GM12873 (cell line): ENCODE results near the gene MYCBP2.

Experiments
- TF ChIP-seq, protein P1 (sequence below): IDR thresholded peaks from 2 replicates; pipeline ENCODE4 v1.5.1; 2012; ENCODE audit warnings: low read depth, mild to moderate bottlenecking, moderate library complexity, low read length, control low read depth; ENCODE audit not compliant: insufficient read depth; ENCODE audit errors: missing control alignments

Gene MYCBP2

DNA sequence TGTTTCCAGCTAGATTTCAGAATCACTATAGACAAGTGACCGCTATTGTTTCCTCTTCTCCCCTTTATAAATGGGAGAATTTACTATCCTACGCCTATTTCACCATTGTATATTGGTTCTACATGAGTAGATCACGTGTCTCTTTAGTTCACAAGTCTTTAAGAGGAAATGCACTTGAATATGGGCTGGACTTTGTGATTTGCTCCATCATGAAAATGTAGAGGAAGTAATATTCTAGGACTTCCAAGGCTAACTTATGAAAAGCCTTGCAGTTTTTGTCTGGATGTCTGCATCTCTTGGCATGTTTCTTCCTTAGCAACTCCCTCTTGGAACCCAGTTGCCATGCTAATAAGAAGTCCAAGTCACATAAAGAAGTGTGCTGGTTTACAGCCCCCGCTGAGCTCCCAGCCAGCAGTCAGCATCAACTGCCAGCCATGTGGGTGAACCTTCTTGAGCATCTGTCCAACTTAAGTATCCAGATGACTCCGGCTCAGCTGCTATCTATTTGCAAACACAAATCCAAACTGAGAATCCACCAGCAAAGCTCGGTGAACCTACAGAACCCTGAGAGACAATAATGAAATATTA, 295.1 kb downstream of the MYCBP2 start:
- TF ChIP-seq, protein P1, sequence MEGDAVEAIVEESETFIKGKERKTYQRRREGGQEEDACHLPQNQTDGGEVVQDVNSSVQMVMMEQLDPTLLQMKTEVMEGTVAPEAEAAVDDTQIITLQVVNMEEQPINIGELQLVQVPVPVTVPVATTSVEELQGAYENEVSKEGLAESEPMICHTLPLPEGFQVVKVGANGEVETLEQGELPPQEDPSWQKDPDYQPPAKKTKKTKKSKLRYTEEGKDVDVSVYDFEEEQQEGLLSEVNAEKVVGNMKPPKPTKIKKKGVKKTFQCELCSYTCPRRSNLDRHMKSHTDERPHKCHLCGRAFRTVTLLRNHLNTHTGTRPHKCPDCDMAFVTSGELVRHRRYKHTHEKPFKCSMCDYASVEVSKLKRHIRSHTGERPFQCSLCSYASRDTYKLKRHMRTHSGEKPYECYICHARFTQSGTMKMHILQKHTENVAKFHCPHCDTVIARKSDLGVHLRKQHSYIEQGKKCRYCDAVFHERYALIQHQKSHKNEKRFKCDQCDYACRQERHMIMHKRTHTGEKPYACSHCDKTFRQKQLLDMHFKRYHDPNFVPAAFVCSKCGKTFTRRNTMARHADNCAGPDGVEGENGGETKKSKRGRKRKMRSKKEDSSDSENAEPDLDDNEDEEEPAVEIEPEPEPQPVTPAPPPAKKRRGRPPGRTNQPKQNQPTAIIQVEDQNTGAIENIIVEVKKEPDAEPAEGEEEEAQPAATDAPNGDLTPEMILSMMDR, result no peak

DNA sequence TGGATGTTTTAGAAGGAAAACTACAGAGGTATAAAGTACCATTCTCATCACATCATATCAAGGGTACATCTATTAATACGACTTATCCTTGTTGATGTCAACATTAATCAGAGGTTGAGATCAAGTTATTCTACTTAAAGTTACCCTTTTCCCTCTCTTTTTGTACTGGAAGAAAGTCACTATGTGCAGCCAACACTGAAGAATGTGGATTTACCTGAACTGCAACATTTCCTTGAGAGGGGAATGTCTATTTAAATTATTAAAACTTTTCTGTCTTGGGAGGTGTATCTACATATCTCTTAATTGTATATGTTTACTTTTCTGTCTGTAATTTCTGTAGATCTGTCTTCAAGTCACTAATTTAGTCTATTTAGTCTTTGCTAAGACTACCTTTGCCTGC, 297.5 kb downstream of the MYCBP2 start:
- TF ChIP-seq, protein P1, result no peak

DNA sequence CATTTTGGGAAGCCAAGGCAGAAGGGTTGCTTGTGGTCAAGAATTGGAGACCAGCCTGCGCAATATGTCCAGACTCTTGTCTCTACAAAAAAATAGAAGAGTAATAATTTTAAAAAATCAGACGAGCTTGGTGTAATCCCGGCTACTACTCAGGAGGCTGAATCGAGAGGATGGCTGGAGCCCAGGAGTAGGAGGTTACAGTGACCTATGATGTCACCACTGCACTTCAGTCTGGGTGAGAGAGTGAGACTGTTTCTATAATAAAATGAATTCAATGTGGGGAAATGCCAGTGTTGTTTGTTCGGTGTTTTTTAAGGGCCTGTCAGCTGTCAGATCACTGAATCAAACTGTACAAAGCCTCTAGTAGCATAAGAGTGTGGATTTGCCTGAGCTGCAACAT, 298.7 kb downstream of the MYCBP2 start:
- TF ChIP-seq, protein P1, result no peak

DNA sequence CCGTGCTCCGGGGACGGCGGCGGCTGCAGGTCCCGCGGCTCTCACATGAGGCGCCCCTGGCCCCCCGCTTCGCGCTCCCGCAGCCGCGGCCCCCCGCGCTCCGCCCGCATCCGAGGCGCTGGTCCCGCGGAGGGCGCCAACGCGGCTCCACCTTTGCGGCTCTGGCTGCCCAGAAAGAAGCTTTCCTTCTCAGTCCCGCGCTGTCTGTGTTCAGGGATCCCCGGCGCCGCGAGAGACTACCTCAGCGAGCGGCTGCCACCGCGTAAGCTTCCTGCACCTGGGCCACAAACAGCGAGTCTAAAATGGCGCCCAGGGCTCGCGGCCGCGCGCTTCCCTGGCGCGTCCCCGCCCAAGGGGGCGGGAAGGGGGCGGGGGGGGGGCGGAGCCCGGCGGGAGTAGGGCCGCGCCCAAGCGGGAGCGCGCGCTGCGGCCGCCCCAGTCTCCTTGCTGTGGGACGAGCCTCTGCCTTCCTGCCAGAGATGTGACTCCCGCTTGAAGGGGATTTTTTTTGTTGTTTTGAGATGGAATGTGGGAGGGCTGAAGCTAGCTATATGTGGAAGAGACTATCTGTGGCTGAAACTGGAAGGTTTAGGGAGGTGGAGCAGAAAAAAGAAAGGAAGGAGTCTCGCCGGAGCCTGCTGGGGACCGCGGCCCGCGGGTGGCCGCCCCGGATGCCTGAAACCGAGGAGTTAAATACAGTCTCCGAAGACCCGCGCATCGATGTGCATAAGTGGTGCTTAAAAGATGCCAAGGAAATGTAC, 299.9 kb downstream of the MYCBP2 start, which contains the start of gene FBXL3:
TSS of gene FBXL3 (minus strand) at position 299 of the 761 bp plus-strand sequence. CDS start 5,299 bp downstream, outside the sequence.
- TF ChIP-seq, protein P1, result no peak

DNA sequence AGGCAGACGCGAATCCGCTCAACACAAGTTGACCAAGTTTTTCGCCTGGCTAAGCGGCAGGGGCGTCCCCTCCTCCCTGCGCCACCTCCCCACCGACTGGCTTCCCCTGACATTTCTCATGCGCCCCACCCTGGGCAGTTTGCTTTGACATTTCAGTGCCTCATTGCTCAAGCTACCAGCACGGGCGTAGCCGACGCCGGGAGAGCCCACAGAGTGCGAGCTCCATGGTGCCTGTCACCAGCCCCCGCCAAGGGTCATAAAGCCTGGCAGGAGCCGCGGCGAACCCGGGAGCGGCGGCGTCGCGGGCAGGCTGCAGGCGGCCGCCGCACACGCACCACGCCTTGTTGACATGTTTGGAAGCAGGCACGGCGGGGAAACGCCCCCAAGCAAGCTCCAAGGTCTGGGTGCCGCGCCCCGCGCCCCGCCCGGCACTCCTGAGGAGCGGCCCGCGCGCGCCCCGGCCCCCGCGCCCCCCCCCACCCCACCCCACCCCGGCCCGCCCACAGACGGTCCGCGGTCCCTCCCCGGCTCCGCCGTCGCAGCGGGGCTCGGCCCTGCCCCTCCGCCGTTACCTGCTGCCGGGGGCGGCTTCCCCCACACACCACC, 300.5 kb downstream of the MYCBP2 start:
- TF ChIP-seq, protein P1, result no peak

DNA sequence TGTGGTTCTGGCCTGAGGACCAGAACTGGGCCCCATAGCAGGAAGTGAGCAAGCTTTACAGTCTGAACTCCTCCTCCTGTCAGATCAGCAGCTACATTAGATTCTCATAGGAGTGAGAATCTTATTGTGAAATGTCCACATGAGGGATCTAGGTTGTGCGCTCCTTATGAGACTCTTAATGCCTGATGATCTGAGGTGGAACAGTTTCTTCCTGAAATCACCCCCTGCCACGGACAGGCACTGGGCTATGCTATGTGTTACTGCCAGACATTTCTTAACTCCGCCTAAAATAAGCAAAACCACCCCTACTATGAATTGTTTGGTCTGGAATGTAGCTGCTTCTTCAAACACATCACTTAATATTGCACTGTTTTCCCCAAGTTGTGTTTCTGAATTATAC, 304.6 kb downstream of the MYCBP2 start:
- TF ChIP-seq, protein P1, result no peak

DNA sequence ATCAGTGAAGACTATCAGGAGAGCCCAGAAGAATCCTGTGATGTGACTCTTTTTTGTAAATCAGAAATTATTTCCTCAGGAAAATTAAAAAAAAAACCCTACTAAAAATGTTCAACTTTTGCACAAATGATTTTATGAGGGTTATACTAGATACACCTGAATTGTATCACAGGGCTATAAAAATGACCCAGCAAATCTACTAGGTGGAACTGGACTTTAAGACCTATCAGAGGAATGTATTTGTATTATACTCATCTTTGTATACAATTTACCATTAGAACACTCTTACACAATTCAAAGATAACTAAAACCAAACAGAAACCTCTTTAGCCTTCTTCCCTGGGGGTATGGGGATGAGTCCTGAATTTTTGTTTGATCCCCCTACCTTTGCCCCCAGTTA, 307.1 kb downstream of the MYCBP2 start:
- TF ChIP-seq, protein P1, result no peak
